CMK (cell line): Measurements from ENCODE around the gene PRR3.
A peak's percentile ranks its signal among the peaks of the same experiment; 100 is the strongest.

ENCODE experiments used
- DNase-seq: peaks from one replicate; pipeline ENCODE4 v3.0.0-alpha.2; 2010; ENCODE audit warnings: low read depth

Gene PRR3

GRCh38 chr6:30537931-30538330 lies 19.2 kb upstream of the PRR3 start:
- DNase-seq, result no peak

- DNase-seq, result peak; percentile 76
Observed at GRCh38 chr6:30541515-30542403, 15.3 kb upstream of the PRR3 start.

- no peak for DNase-seq
Observed at GRCh38 chr6:30542404-30542725, 14.7 kb upstream of the PRR3 start.

- DNase-seq, result no peak
Observed at GRCh38 chr6:30542915-30543314, 14.2 kb upstream of the PRR3 start.

- DNase-seq, result no peak
Observed at GRCh38 chr6:30543821-30544220, 13.3 kb upstream of the PRR3 start.

GRCh38 chr6:30544666-30545272 lies 12.3 kb upstream of the PRR3 start:
- no peak for DNase-seq

- no peak for DNase-seq
Observed at GRCh38 chr6:30547454-30547853, 9.6 kb upstream of the PRR3 start.

- no peak for DNase-seq
Observed at GRCh38 chr6:30548375-30548774, 8.7 kb upstream of the PRR3 start.

GRCh38 chr6:30554404-30554803 lies 2.7 kb upstream of the PRR3 start:
- no peak for DNase-seq

GRCh38 chr6:30554962-30555815 lies 1.9 kb upstream of the PRR3 start:
- DNase-seq, result no peak

- DNase-seq, result no peak
Observed at GRCh38 chr6:30555816-30556065, 1.4 kb upstream of the PRR3 start.

- peak; percentile 84 for DNase-seq
Observed at GRCh38 chr6:30556066-30556905, 809 bp upstream of the PRR3 start, which contains the start of gene GNL1. TSS of gene GNL1 (minus strand) at chr6:30556489. CDS start at chr6:30556203, 286 bp downstream.

GRCh38 chr6:30557683-30557981 lies 537 bp downstream of the PRR3 start:
- DNase-seq, result no peak

GRCh38 chr6:30560930-30561329 lies 3.8 kb downstream of the PRR3 start:
- DNase-seq, result no peak

- no peak for DNase-seq
Observed at GRCh38 chr6:30562470-30563425, 5.7 kb downstream of the PRR3 start.

- DNase-seq, result no peak
Observed at GRCh38 chr6:30564114-30564513, 7.0 kb downstream of the PRR3 start.

- no peak for DNase-seq
Observed at GRCh38 chr6:30565772-30566171, 8.7 kb downstream of the PRR3 start.

GRCh38 chr6:30568245-30568644 lies 11.2 kb downstream of the PRR3 start:
- no peak for DNase-seq

- DNase-seq, result no peak
Observed at GRCh38 chr6:30570263-30570662, 13.2 kb downstream of the PRR3 start.

GRCh38 chr6:30570740-30571074 lies 13.6 kb downstream of the PRR3 start:
- no peak for DNase-seq

- peak; percentile 92 for DNase-seq
Observed at GRCh38 chr6:30571075-30571761, 14.1 kb downstream of the PRR3 start, which contains the start of gene ABCF1. TSS of gene ABCF1 (plus strand) at chr6:30571442. CDS start at chr6:30571488, 46 bp downstream.
